ENCODE data around the gene DNER.

Gene DNER

DNA sequence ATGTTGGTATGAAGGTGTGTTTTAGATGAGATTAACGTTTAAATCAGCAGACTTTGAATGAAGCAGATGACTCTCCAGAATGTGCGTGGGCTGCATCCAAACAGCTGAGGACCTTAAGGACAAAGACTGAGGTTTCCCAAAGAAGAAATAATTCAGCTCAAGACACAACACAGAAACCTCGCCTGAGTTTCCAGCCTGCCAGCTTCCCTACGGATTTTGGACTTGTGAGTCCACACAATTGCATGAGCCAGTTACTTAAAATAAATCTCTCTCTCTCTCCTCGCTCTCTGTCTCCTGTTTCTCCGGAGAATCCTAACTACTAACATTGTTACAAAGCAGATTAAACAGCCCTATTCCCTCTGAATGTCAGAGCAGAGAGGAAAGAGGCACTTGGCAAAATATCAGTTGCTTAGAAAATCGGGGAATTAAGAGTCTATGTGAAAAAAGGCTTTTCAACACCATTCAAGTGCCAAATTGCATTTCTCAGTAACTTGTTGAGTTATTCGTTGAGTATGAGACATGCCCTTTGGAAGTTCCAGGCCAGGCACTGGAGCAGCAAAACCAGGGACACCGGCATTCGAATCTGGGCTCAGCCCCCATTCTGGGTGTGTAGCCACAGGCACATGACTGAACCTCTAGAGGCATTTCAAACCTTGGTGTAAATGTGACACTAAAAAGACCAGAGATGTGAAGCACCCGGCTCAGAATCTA lies 268.7 kb downstream of the DNER start:
- no peak for DNase-seq (ENCODE audit: low read depth in 2 of 3, low spot score in 1 of 3)

DNA sequence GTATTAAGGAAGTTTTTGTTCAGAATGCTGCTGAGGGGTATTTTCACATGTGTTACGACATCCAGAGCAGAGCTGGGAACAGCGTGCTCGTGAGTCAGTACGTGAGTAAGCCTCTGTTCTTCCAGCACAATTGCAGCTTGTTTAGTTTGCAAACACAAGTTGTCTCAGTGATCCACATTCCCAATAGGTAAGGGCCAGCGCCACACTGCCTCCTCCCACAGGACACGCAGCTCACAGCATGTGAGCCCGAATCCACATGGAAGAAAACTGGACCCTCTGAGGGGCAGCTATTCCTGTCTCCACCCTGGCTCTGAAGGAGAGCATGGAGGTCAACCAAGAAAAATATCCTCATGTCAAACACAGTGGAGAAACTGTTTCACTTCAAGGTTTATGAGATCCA lies 269.3 kb downstream of the DNER start:
- DNase-seq (ENCODE audit: low read depth in 2 of 3, low spot score in 1 of 3), result no peak

GRCh38 chr2:229443546-229444268 lies 270.6 kb downstream of the DNER start:
- no peak for DNase-seq (ENCODE audit: low read depth in 2 of 3, low spot score in 1 of 3)

DNA sequence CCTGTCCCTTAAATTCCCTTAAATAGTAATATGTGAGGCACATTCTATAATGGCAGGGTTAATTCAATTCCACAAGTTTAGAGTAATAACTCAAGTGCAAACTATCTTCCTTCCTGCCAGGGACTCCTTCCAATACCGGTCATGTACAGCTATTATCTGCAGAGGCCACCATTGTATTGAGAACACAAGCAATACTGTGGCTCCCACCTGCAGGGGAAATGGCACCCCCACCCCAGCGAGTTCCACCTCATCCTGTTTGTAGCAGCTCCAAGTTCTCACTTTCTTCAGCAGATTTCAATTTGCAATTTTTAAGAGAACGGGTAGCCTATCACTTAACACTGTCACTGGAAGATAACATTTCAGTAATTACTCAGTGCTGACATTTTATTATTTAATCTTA lies 271.2 kb downstream of the DNER start:
- no peak for DNase-seq (ENCODE audit: low read depth in 2 of 3, low spot score in 1 of 3)

DNA sequence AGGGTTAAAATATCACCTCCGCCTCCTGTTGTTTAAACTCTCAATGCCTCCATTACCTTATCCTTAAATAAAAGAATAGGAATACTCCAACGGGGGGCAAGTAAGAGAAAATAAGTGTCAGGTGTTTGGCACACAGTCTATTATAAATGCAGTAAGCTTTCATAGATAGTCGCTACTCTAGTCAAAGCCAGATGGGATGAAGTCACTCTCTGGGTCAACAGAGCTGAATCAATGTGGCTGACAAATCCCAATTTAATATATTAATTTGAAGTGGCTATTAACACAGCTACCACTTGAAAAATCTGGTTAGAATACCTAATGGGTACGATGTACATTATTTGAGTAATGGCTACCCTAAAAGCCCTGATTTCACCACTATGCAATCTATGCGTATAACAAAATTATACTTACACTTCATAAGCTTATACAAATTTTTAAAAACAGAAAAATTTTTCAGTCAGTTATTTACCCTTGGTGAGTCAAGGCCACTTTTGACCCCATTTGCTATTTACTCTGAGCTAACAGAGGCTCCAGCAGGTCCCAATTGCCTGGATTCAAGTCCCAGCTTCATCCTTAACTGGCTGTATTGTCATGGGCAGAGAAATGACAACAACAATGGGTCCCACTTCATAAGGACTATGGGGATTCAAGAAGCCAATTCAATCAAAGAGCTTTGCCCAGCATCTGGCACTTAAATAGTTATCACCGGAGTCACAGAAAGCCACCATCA lies 275.8 kb downstream of the DNER start:
- DNase-seq (ENCODE audit: low read depth in 2 of 3, low spot score in 1 of 3), result no peak

DNA sequence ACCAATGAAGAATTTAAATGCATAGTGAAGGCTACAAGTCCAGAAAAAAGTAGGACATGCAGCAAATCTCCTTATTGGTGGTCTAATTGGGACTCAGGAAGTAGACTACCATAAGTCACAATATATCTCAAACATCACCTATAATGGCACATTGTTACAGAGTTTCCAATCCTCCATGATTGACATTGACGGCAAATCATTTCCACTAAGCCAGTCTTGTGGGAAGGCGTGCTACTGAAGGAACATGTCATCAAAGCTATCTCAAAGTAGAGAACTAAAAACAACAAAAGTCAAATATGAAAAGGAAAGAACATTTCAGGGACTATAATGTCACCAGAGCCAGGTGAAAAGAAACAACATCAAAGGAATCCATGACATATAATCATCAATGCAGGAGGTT lies 276.9 kb downstream of the DNER start:
- DNase-seq (ENCODE audit: low read depth in 2 of 3, low spot score in 1 of 3), result no peak

DNA sequence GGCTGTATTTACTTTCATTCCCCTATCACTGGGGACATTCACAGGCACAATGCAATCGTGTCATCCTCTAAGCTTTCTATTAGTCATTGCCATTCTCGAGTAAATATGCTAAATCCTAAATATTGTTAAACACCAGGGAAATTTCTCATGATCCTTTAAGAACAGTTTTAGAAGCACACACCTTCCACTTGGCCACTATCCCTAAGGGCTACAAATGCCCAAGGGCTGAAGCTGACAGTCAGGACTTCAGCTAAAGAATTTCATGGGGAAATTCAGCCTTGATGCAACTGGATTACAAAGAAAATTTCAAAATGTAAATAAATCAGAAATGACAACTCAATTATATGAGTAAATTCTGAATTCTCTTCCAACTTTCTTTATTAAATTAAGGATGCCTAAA lies 280.2 kb downstream of the DNER start:
- no peak for DNase-seq (ENCODE audit: low read depth in 2 of 3, low spot score in 1 of 3)

GRCh38 chr2:229433351-229433750 lies 281.0 kb downstream of the DNER start:
- no peak for DNase-seq (ENCODE audit: low read depth in 2 of 3, low spot score in 1 of 3)

GRCh38 chr2:229431327-229431954 lies 282.9 kb downstream of the DNER start:
- DNase-seq (ENCODE audit: low read depth in 2 of 3, low spot score in 1 of 3), result no peak

DNA sequence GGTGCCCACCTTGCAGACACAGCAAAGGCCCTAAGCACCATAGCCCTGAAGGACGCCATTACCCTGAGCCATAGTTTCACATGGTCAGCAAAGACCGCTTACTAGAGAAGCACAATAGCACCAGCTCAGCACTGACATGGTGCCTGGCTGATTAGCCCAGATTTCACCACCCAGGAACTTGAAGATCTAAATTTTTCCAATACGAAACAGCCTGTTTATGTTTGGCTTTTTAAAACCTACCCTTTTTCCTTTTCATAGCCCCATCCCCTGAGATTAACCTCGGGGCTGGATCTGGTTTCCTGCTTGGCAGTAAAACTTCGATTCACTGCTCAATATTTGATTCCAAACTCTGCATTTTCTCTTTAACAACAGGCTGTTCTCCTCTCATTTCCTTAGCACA lies 284.8 kb downstream of the DNER start:
- DNase-seq (ENCODE audit: low read depth in 2 of 3, low spot score in 1 of 3), result no peak

- DNase-seq (ENCODE audit: low read depth in 2 of 3, low spot score in 1 of 3), result no peak
Observed at GRCh38 chr2:229426464-229426863, 287.9 kb downstream of the DNER start.

DNA sequence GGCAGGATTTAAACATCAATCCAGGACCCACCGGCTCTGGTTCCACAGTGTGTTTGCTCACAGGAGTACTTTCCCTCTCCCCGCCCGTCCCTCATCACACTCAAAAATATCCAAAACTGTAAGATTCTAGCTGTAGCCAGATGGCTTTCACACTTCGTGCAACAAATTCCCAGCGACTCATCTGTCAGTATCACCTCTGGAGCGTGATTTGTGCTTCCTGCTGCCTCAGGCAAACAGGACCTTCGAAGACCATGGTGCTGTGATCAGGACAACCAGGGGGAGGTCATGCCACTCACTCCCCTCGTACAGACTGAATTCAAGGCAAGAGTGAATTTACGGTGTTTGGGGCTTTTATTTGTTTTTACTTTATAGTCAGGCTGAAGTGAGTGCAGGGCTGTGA lies 288.8 kb downstream of the DNER start:
- no peak for DNase-seq (ENCODE audit: low read depth in 2 of 3, low spot score in 1 of 3)

- DNase-seq (ENCODE audit: low read depth in 2 of 3, low spot score in 1 of 3), result no peak
Observed at GRCh38 chr2:229422063-229422462, 292.3 kb downstream of the DNER start.

DNA sequence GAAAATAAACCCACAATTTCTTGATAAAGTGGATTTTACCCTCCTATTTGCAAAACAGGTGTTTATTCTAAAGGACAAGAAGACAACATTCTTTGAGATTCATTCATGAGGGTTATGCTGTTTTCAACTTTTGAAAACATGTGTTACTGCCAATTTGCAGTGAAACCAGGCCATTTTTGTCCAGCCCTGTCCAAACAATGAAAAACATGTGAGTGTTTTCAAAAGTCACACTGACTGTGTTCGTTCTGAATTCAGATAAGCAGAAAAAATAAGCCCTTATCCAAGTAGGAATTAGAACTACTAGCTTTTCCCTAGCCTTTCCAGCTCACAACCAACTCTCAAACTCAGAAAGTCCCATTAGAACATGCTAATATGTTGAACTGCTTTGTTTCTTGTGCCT lies 295.2 kb downstream of the DNER start:
- DNase-seq (ENCODE audit: low read depth in 2 of 3, low spot score in 1 of 3), result no peak

GRCh38 chr2:229417916-229418315 lies 296.4 kb downstream of the DNER start:
- DNase-seq (ENCODE audit: low read depth in 2 of 3, low spot score in 1 of 3), result no peak

DNA sequence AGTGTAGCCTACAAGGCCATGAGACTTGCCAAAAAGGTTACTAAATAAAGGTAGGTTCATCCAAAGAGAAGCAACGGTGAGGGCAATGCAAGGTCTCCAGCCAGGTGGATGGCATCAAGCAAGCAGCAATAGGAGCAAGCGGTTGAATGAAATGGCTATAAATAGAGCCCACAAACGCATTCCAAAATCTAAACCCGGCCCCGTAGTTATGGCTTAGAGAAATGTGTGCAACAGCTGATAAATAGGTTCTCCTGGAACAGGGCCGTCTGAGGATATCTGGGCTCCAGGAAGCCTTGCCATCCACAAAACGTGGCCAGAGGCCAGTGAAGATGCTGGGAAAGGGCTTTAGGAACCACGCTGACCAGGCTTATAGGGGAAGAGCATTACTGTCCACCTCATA lies 297.2 kb downstream of the DNER start:
- DNase-seq (ENCODE audit: low read depth in 2 of 3, low spot score in 1 of 3), result no peak

DNA sequence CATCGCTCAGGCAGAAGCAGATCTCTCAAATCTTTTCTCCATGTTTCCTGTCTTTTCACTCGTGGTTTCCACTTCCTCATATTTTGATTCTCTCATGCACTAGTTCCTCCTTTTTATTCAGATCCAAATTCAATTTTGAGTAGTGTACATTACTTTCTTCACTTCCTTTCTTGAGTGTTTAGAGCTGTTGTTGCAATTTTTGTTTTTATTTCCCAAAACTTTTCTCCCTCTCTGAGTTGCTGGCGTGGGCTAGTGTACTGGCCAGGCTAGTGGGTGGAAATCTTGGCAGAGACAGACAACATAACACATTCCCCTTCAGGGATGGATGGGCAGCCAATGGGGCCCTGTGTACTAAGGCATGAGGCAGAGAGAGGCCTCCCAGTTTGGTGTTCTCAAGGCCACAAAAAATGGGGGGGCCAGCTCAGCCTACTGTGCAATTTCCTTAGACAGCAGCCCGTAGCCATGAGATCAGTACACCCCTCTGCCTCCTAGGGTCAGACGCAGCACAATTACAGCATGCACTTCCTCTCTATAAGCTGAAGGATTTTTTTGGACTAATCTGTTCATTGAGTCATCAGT lies 298.1 kb downstream of the DNER start:
- DNase-seq (ENCODE audit: low read depth in 2 of 3, low spot score in 1 of 3), result no peak

GRCh38 chr2:229414631-229415030 lies 299.7 kb downstream of the DNER start:
- DNase-seq (ENCODE audit: low read depth in 2 of 3, low spot score in 1 of 3), result no peak

GRCh38 chr2:229412686-229413085 lies 301.7 kb downstream of the DNER start:
- no peak for DNase-seq (ENCODE audit: low read depth in 2 of 3, low spot score in 1 of 3)

- no peak for DNase-seq (ENCODE audit: low read depth in 2 of 3, low spot score in 1 of 3)
Observed at GRCh38 chr2:229410946-229411345, 303.4 kb downstream of the DNER start.

- no peak for DNase-seq (ENCODE audit: low read depth in 2 of 3, low spot score in 1 of 3)
Observed at GRCh38 chr2:229410264-229410663, 304.1 kb downstream of the DNER start.
